NCI-H1092 (cell line): Measurements from ENCODE around the gene PSMG2.
"Not testable (repeated sequence)": the region's sequence is repeated elsewhere in the genome, so short reads cannot be mapped to it uniquely, and the experiment has no call there.

ENCODE experiments used
- DNase-seq: peaks from one replicate; lab custom pipeline; 2025; lab: John Stamatoyannopoulos, UW

PSMG2 gene

GRCh38 chr18:12722731-12723130 lies 19.9 kb downstream of the PSMG2 start:
- no peak for DNase-seq

- DNase-seq: no peak
Observed at GRCh38 chr18:12726331-12726730, 23.5 kb downstream of the PSMG2 start.

GRCh38 chr18:12726774-12727550 lies 24.1 kb downstream of the PSMG2 start:
- DNase-seq: peak; percentile 2

- DNase-seq: no peak
Observed at GRCh38 chr18:12737243-12737902, 34.5 kb downstream of the PSMG2 start.

- DNase-seq: no peak
Observed at GRCh38 chr18:12741351-12741750, 38.5 kb downstream of the PSMG2 start.

GRCh38 chr18:12742453-12742852 lies 39.6 kb downstream of the PSMG2 start:
- no peak for DNase-seq

GRCh38 chr18:12744103-12744502 lies 41.3 kb downstream of the PSMG2 start:
- peak; percentile 3 for DNase-seq

- no peak for DNase-seq
Observed at GRCh38 chr18:12745095-12745795, 42.4 kb downstream of the PSMG2 start.

GRCh38 chr18:12747530-12748315 lies 44.9 kb downstream of the PSMG2 start:
- DNase-seq: no peak

- DNase-seq: no peak
Observed at GRCh38 chr18:12748671-12749070, 45.8 kb downstream of the PSMG2 start.

- no peak for DNase-seq
Observed at GRCh38 chr18:12749121-12749520, 46.3 kb downstream of the PSMG2 start.

GRCh38 chr18:12750076-12750714 lies 47.4 kb downstream of the PSMG2 start:
- DNase-seq: no peak

- no peak for DNase-seq
Observed at GRCh38 chr18:12750715-12751502, 48.1 kb downstream of the PSMG2 start.

GRCh38 chr18:12751503-12751884 lies 48.7 kb downstream of the PSMG2 start:
- DNase-seq: no peak

- no peak for DNase-seq
Observed at GRCh38 chr18:12751891-12752290, 49.0 kb downstream of the PSMG2 start.

GRCh38 chr18:12754511-12754910 lies 51.7 kb downstream of the PSMG2 start:
- DNase-seq: no peak

GRCh38 chr18:12755606-12756005 lies 52.8 kb downstream of the PSMG2 start:
- not testable (repeated sequence) for DNase-seq

GRCh38 chr18:12756619-12757239 lies 53.9 kb downstream of the PSMG2 start:
- DNase-seq: not testable (repeated sequence)

- not testable (repeated sequence) for DNase-seq
Observed at GRCh38 chr18:12758566-12758965, 55.7 kb downstream of the PSMG2 start.

GRCh38 chr18:12765126-12765525 lies 62.3 kb downstream of the PSMG2 start:
- no peak for DNase-seq
